GM19438 (cell line): ENCODE data around the gene SOX14.

ENCODE experiments used
- ATAC-seq: cut with Tn5 transposase; IDR thresholded peaks from one replicate; pipeline ENCODE4 v1.9.1; 2021; ENCODE audit warnings: low read depth; ENCODE audit not compliant: unreplicated experiment

Gene SOX14

GRCh38 chr3:137767538-137768360 is 3.6 kb downstream of the SOX14 start:
- no peak for ATAC-seq

GRCh38 chr3:137768361-137769321 is 4.5 kb downstream of the SOX14 start:
- ATAC-seq = no peak

GRCh38 chr3:137769322-137770065 is 5.4 kb downstream of the SOX14 start:
- no peak for ATAC-seq

- ATAC-seq = no peak
Observed at GRCh38 chr3:137770066-137770834, 6.1 kb downstream of the SOX14 start.

- no peak for ATAC-seq
Observed at GRCh38 chr3:137770835-137771399, 6.8 kb downstream of the SOX14 start.

- no peak for ATAC-seq
Observed at GRCh38 chr3:137771401-137772213, 7.5 kb downstream of the SOX14 start.

GRCh38 chr3:137772214-137772955 is 8.3 kb downstream of the SOX14 start:
- no peak for ATAC-seq

- ATAC-seq = no peak
Observed at GRCh38 chr3:137778941-137779340, 14.8 kb downstream of the SOX14 start.

GRCh38 chr3:137787529-137787928 is 23.4 kb downstream of the SOX14 start:
- ATAC-seq = no peak

GRCh38 chr3:137789236-137789635 is 25.1 kb downstream of the SOX14 start:
- no peak for ATAC-seq

- no peak for ATAC-seq
Observed at GRCh38 chr3:137792626-137793271, 28.6 kb downstream of the SOX14 start.

GRCh38 chr3:137796993-137797392 is 32.9 kb downstream of the SOX14 start:
- ATAC-seq = no peak

GRCh38 chr3:137803215-137803614 is 39.1 kb downstream of the SOX14 start:
- ATAC-seq = no peak

- no peak for ATAC-seq
Observed at GRCh38 chr3:137807998-137808397, 43.9 kb downstream of the SOX14 start.

GRCh38 chr3:137809509-137809908 is 45.4 kb downstream of the SOX14 start:
- no peak for ATAC-seq

- no peak for ATAC-seq
Observed at GRCh38 chr3:137812023-137812422, 47.9 kb downstream of the SOX14 start.

GRCh38 chr3:137815251-137815650 is 51.1 kb downstream of the SOX14 start:
- ATAC-seq = no peak
